WTC11 (cell line): Measurements from ENCODE around the gene CNOT3. TPM values are rescaled to one million over a fixed set of nuclear protein-coding genes. Genes with fewer than 3 reads are reported as not detected.

Experiments
- CREM ChIP-seq: sonication (generic); formaldehyde crosslinking; IDR thresholded peaks from 2 replicates; pipeline ENCODE4 v1.8.1; 2022; ENCODE audit warnings: mild to moderate bottlenecking, missing genetic modification reagents, moderate library complexity
- E2F5 ChIP-seq: sonication (generic); formaldehyde crosslinking; IDR thresholded peaks from 2 replicates; pipeline ENCODE4 v1.8.1; 2022; ENCODE audit warnings: mild to moderate bottlenecking, moderate library complexity, missing genetic modification reagents
- ELF4 ChIP-seq: sonication (generic); formaldehyde crosslinking; IDR thresholded peaks from 2 replicates; pipeline ENCODE4 v1.8.1; 2022; ENCODE audit warnings: low read depth, mild to moderate bottlenecking, moderate library complexity, missing genetic modification reagents
- FOXJ3 ChIP-seq: sonication (generic); formaldehyde crosslinking; IDR thresholded peaks from 2 replicates; pipeline ENCODE4 v1.9.0; 2021; ENCODE audit warnings: missing genetic modification reagents, mild to moderate bottlenecking, borderline replicate concordance
- FOXP4 ChIP-seq: sonication (generic); formaldehyde crosslinking; IDR thresholded peaks from 2 replicates; pipeline ENCODE4 v1.8.0; 2022; ENCODE audit warnings: mild to moderate bottlenecking, missing genetic modification reagents
- NFATC4 ChIP-seq: fragments of 250-450 bp; sonication (Bioruptor Pico); IDR thresholded peaks from 2 replicates; pipeline ENCODE4 v1.9.0; 2021; ENCODE audit warnings: mild to moderate bottlenecking
- NR1H2 ChIP-seq: sonication (generic); formaldehyde crosslinking; IDR thresholded peaks from 2 replicates; pipeline ENCODE4 v1.9.0; 2021; ENCODE audit warnings: mild to moderate bottlenecking, moderate library complexity, missing genetic modification reagents
- NR2C2 ChIP-seq: sonication (generic); formaldehyde crosslinking; IDR thresholded peaks from 2 replicates; pipeline ENCODE4 v1.8.0; 2022; ENCODE audit warnings: mild to moderate bottlenecking, missing genetic modification reagents
- OVOL2 ChIP-seq: fragments of 250-450 bp; sonication (Bioruptor Pico); IDR thresholded peaks from 2 replicates; pipeline ENCODE4 v1.9.0; 2021; ENCODE audit warnings: mild to moderate bottlenecking, borderline replicate concordance
- PRDM15 ChIP-seq: sonication (generic); formaldehyde crosslinking; IDR thresholded peaks from 2 replicates; pipeline ENCODE4 v1.8.0; 2022; ENCODE audit warnings: missing genetic modification reagents
- SMAD4 ChIP-seq: sonication (generic); formaldehyde crosslinking; IDR thresholded peaks from 2 replicates; pipeline ENCODE4 v1.8.0; 2022; ENCODE audit warnings: mild to moderate bottlenecking, missing genetic modification reagents
- TEAD1 ChIP-seq: sonication (generic); formaldehyde crosslinking; IDR thresholded peaks from 2 replicates; pipeline ENCODE4 v1.8.0; 2022; ENCODE audit warnings: mild to moderate bottlenecking, missing genetic modification reagents
- TP53 ChIP-seq: sonication (generic); formaldehyde crosslinking; IDR thresholded peaks from 2 replicates; pipeline ENCODE4 v1.8.1; 2023; ENCODE audit warnings: mild to moderate bottlenecking, missing genetic modification reagents
- USF1 ChIP-seq: sonication (generic); formaldehyde crosslinking; IDR thresholded peaks from 2 replicates; pipeline ENCODE4 v1.8.0; 2022; ENCODE audit warnings: mild to moderate bottlenecking, missing genetic modification reagents
- USF2 ChIP-seq: sonication (generic); formaldehyde crosslinking; IDR thresholded peaks from 2 replicates; pipeline ENCODE4 v1.8.1; 2023; ENCODE audit warnings: mild to moderate bottlenecking, missing genetic modification reagents, moderate library complexity
- ZBTB21 ChIP-seq: sonication (generic); formaldehyde crosslinking; IDR thresholded peaks from 2 replicates; pipeline ENCODE4 v1.8.1; 2023; ENCODE audit warnings: mild to moderate bottlenecking, missing genetic modification reagents, borderline replicate concordance
- ZNF263 ChIP-seq: sonication (generic); formaldehyde crosslinking; IDR thresholded peaks from 2 replicates; pipeline ENCODE4 v1.8.1; 2022; ENCODE audit warnings: low read depth, mild to moderate bottlenecking, moderate library complexity, missing genetic modification reagents
- total RNA-seq: library from RNA; stranded (reverse); gene quantifications from 3 replicates; pipeline ENCODE4 v1.2.3, GENCODE V29; 2021
- TF ChIP-seq, protein P1 (sequence below): sonication (generic); formaldehyde crosslinking; IDR thresholded peaks from 2 replicates; pipeline ENCODE4 v1.8.1; 2022; ENCODE audit warnings: mild to moderate bottlenecking, missing genetic modification reagents, moderate library complexity, borderline replicate concordance
- TF ChIP-seq, protein P2 (sequence below): fragments of 250-450 bp; sonication (Bioruptor Pico); IDR thresholded peaks from 2 replicates; pipeline ENCODE4 v1.9.0; 2021; ENCODE audit warnings: moderate library complexity, mild to moderate bottlenecking, inconsistent platforms, borderline replicate concordance
- TF ChIP-seq, protein P3 (sequence below): fragments of 250-450 bp; sonication (Bioruptor Pico); conservative IDR thresholded peaks from 2 replicates; pipeline ENCODE4 v1.9.0; 2021; ENCODE audit warnings: mild to moderate bottlenecking
- TF ChIP-seq, protein P4 (sequence below): sonication (generic); formaldehyde crosslinking; IDR thresholded peaks from 2 replicates; pipeline ENCODE4 v1.8.1; 2023; ENCODE audit warnings: mild to moderate bottlenecking, missing genetic modification reagents
- TF ChIP-seq, protein P5 (sequence below): fragments of 250-450 bp; sonication (Bioruptor Pico); IDR thresholded peaks from 2 replicates; pipeline ENCODE4 v2.1.2; 2022; ENCODE audit warnings: mild to moderate bottlenecking, moderate library complexity

CNOT3 gene
- total RNA-seq, 1 experiment from 2014 or later, result 93.3 TPM

DNA sequence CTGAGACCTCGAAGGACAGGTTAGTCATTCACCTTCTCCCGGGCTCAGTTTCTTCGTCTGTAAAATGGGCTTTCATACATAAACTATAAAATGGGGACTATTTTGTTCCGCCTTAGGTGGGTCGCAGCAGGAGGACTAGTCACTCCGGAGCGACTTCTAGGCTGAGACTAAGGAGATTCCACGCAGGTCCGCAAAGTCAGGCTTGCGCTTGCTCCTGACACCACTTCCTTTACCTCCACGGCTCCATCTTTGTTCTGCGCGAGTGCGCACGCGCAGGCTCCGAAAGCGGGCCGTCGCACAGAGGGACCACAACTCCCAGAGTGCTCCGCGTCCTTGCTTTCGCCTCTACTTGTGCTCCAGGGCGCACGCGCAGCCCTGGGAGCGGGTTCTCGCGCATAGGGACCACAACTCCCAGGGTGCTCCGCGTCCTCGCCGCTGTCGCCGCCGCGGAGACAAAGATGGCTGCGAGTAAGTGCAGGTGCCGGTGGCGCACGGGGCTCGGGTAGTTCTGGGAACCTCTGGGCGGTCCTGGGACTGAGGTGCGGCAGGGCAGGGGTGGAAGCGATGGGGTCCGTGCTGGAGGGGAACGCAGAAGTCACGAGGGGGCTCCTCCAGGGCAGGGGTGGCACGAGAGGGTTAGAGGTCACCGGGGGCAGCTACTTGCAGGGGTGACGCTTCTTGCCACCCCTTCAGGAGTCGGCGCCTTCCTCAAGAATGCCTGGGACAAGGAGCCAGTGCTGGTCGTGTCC is 35.0 kb upstream of the CNOT3 start, which contains the start of gene NDUFA3 (continued):
- TF ChIP-seq, protein P1, sequence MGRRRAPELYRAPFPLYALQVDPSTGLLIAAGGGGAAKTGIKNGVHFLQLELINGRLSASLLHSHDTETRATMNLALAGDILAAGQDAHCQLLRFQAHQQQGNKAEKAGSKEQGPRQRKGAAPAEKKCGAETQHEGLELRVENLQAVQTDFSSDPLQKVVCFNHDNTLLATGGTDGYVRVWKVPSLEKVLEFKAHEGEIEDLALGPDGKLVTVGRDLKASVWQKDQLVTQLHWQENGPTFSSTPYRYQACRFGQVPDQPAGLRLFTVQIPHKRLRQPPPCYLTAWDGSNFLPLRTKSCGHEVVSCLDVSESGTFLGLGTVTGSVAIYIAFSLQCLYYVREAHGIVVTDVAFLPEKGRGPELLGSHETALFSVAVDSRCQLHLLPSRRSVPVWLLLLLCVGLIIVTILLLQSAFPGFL (CRISPR knock-in tag), result no peak
- TF ChIP-seq ZBTB21 (CRISPR knock-in tag) (no peak), TEAD1 (CRISPR knock-in tag) (no peak), ELF4 (CRISPR knock-in tag) (no peak), FOXP4 (CRISPR knock-in tag) (peak; percentile 70; the same call in 1 of the 2 replicates), CREM (CRISPR knock-in tag) (0 out of 2 replicates have a peak, but pooled peaks have one; percentile 52), NR2C2 (CRISPR knock-in tag) (no peak), USF2 (0 out of 2 replicates have a peak, but pooled peaks have one; percentile 30), ZNF263 (no peak), USF1 (no peak), NFATC4 (CRISPR knock-in tag) (no peak), PRDM15 (CRISPR knock-in tag) (peak; percentile 27; the same call in 1 of the 2 replicates), E2F5 (CRISPR knock-in tag) (peak; percentile 87; the same call in 1 of the 2 replicates), OVOL2 (CRISPR knock-in tag) (no peak), NR1H2 (CRISPR knock-in tag) (no peak), SMAD4 (CRISPR knock-in tag) (no peak), TP53 (CRISPR knock-in tag) (0 out of 2 replicates have a peak, but pooled peaks have one; percentile 55), FOXJ3 (no peak)
- TF ChIP-seq, protein P2, sequence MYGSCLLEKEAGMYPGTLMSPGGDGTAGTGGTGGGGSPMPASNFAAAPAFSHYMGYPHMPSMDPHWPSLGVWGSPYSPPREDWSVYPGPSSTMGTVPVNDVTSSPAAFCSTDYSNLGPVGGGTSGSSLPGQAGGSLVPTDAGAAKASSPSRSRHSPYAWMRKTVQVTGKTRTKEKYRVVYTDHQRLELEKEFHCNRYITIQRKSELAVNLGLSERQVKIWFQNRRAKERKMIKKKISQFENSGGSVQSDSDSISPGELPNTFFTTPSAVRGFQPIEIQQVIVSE, result no peak
- TF ChIP-seq, protein P3, sequence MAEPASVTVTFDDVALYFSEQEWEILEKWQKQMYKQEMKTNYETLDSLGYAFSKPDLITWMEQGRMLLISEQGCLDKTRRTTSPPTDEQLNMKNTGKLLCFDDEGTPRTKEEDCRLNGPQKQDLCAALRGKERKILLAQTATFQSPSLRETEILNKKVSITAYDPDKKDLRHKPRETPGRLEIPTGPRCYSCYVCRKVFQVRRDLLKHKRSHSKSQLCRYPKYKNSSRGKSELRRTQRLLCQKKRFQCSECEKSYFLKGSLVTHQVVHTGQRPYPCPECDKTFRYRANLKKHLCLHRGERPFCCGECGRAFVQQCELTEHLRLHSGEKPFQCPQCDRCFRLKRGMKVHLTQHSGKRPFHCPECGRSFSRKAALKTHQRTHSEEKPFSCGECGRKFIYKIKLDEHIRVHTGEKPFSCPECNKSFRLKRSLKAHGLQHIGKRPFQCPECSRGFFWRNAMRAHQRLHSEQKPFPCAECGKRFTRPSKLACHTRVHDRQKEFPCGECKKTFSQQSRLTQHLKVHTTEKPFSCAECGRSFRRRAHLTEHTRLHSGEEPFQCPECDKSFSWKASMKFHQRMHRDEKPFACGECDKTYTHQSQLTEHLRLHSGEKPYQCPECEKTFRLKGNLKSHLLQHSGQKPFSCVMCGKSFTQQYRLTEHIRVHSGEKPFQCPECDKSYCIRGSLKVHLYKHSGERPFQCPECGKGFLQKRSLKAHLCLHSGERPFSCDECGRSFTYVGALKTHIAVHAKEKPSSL (CRISPR knock-in tag), result no peak
- TF ChIP-seq, protein P4, sequence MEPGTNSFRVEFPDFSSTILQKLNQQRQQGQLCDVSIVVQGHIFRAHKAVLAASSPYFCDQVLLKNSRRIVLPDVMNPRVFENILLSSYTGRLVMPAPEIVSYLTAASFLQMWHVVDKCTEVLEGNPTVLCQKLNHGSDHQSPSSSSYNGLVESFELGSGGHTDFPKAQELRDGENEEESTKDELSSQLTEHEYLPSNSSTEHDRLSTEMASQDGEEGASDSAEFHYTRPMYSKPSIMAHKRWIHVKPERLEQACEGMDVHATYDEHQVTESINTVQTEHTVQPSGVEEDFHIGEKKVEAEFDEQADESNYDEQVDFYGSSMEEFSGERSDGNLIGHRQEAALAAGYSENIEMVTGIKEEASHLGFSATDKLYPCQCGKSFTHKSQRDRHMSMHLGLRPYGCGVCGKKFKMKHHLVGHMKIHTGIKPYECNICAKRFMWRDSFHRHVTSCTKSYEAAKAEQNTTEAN (CRISPR knock-in tag), result peak; percentile 70; the same call in 1 of the 2 replicates
- TF ChIP-seq, protein P5, sequence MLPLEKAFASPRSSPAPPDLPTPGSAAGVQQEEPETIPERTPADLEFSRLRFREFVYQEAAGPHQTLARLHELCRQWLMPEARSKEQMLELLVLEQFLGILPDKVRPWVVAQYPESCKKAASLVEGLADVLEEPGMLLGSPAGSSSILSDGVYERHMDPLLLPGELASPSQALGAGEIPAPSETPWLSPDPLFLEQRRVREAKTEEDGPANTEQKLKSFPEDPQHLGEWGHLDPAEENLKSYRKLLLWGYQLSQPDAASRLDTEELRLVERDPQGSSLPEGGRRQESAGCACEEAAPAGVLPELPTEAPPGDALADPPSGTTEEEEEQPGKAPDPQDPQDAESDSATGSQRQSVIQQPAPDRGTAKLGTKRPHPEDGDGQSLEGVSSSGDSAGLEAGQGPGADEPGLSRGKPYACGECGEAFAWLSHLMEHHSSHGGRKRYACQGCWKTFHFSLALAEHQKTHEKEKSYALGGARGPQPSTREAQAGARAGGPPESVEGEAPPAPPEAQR (CRISPR knock-in tag), result no peak
